Posterior vena cava (tissue), 2 donors: ENCODE data around the gene MTMR2. TPM values are rescaled to one million over a fixed set of nuclear protein-coding genes. Genes with fewer than 3 reads are reported as not detected.

Experiments used
- DNase-seq: peaks from one replicate; pipeline ENCODE4 v3.0.0-alpha.2; 2020; ENCODE audit warnings: low spot score
- intact Hi-C, 2 donors: fragments of 100-400 bp; cut with DNase I; formaldehyde crosslinking; loops; one replicate each; pipeline versions ENCODE4 v1.14.1 to v1.14.2; 2022 to 2023
- total RNA-seq, 2 donors: library from RNA; stranded (reverse); fragmentation: NEBNext Ultra II Directional; extraction: Animal tissue kit (Norgen Biotek cat#: 25700); gene quantifications; one replicate each; pipeline ENCODE4 v1.2.1, GENCODE V29; 2021
- donor health status: DM: yes; HTN: yes; CAD: no.
- donor health status: DM: yes; HTN: yes; CAD: no.

MTMR2 gene
- total RNA-seq, 2 donors from 2014 or later: 38.0 to 59.8 TPM

- intact Hi-C loops: no loop called here
- DNase-seq: no peak
Observed at GRCh38 chr11:95920460-95921105, 3.3 kb downstream of the MTMR2 start.

- intact Hi-C loops: no loop called here
- no peak for DNase-seq
Observed at GRCh38 chr11:95919514-95919913, 4.4 kb downstream of the MTMR2 start.

- DNase-seq: no peak
- intact Hi-C loops: no loop called here
Observed at GRCh38 chr11:95918720-95919119, 5.2 kb downstream of the MTMR2 start.

GRCh38 chr11:95918056-95918455, 5.9 kb downstream of the MTMR2 start:
- no peak for DNase-seq
- intact Hi-C loops: no loop called here

GRCh38 chr11:95917193-95918036, 6.5 kb downstream of the MTMR2 start:
- no peak for DNase-seq
- intact Hi-C loops: no loop called here

- intact Hi-C loops: no loop called here
- DNase-seq: no peak
Observed at GRCh38 chr11:95916049-95916448, 7.9 kb downstream of the MTMR2 start.

- DNase-seq: no peak
- intact Hi-C loops: no loop called here
Observed at GRCh38 chr11:95915051-95915450, 8.9 kb downstream of the MTMR2 start.

GRCh38 chr11:95913830-95914615, 9.9 kb downstream of the MTMR2 start:
- intact Hi-C loops: no loop called here
- no peak for DNase-seq

GRCh38 chr11:95912902-95913560, 10.9 kb downstream of the MTMR2 start:
- intact Hi-C loops: no loop called here
- DNase-seq: no peak

GRCh38 chr11:95911369-95911759, 12.5 kb downstream of the MTMR2 start:
- intact Hi-C loops: no loop called here
- no peak for DNase-seq

- DNase-seq: no peak
Observed at GRCh38 chr11:95910638-95911368, 13.1 kb downstream of the MTMR2 start.

GRCh38 chr11:95908826-95909225, 15.1 kb downstream of the MTMR2 start:
- intact Hi-C loops: loop anchor here in 1 of 2 donors (2.0 kb wide), 2 partner anchors 44 to 52 kb away; no protein-coding TSS in a partner anchor

More at GRCh38 chr11:95910638-95911368, 13.1 kb downstream of the MTMR2 start:
- intact Hi-C loops: no loop called here

GRCh38 chr11:95907476-95907875, 16.4 kb downstream of the MTMR2 start:
- intact Hi-C loops: no loop called here
- DNase-seq: no peak

More at GRCh38 chr11:95908826-95909225, 15.1 kb downstream of the MTMR2 start:
- no peak for DNase-seq

GRCh38 chr11:95904009-95904650, 19.8 kb downstream of the MTMR2 start:
- no peak for DNase-seq
- intact Hi-C loops: no loop called here

- DNase-seq: no peak
- intact Hi-C loops: no loop called here
Observed at GRCh38 chr11:95898782-95899181, 25.1 kb downstream of the MTMR2 start.

GRCh38 chr11:95897731-95898130, 26.2 kb downstream of the MTMR2 start:
- no peak for DNase-seq

GRCh38 chr11:95895815-95896214, 28.1 kb downstream of the MTMR2 start:
- intact Hi-C loops: no loop called here
- no peak for DNase-seq

More at GRCh38 chr11:95897731-95898130, 26.2 kb downstream of the MTMR2 start:
- intact Hi-C loops: no loop called here

GRCh38 chr11:95892892-95893570, 30.9 kb downstream of the MTMR2 start:
- DNase-seq: no peak
- intact Hi-C loops: no loop called here
